Heart left ventricle (tissue), 16 donors: ENCODE measurements around the gene UNKL. TPM values are rescaled to one million over a fixed set of nuclear protein-coding genes. Genes with fewer than 3 reads are reported as not detected.
A peak's percentile ranks its signal among the peaks of the same experiment; 100 is the strongest.

Source experiments
- ATAC-seq, 4 donors: fragments of 200-7000 bp; cut with Tn5 transposase; one replicate each; pipeline ENCODE4 v1.9.1; 2020 to 2022; ENCODE audit warnings: moderate library complexity in 4 of 4, mild to moderate bottlenecking in 3 of 4, moderate number of reproducible peaks in 1 of 4
- DNase-seq, 5 donors: peaks; one replicate each; pipeline ENCODE4 v3.0.0-alpha.2; 2020
- H3K27ac ChIP-seq, 12 donors: fragments of 200-600 bp; sonication (generic) in 4 of 12; one replicate each; pipeline versions ENCODE4 v1.5.0 to v1.8.0; 2016 to 2022; ENCODE audit warnings: mild to moderate bottlenecking in 2 of 12
- H3K27me3 ChIP-seq, 9 donors: fragments of 200-600 bp; sonication (generic) in 2 of 9; one replicate each; pipeline versions ENCODE4 v1.5.1 to v1.8.0; 2016 to 2022; ENCODE audit warnings: mild to moderate bottlenecking in 3 of 9
- H3K36me3 ChIP-seq, 9 donors: fragments of 200-600 bp; sonication (generic) in 2 of 9; one replicate each; pipeline versions ENCODE4 v1.5.0 to v1.8.0; 2018 to 2022; ENCODE audit warnings: mild to moderate bottlenecking in 2 of 9
- H3K4me1 ChIP-seq, 12 donors: fragments of 200-600 bp; sonication (generic) in 4 of 12; one replicate each; pipeline versions ENCODE4 v1.5.0 to v1.8.0; 2016 to 2022; ENCODE audit warnings: mild to moderate bottlenecking in 3 of 12
- H3K4me3 ChIP-seq, 12 donors: fragments of 200-600 bp; sonication (generic) in 4 of 12; one replicate each; pipeline versions ENCODE4 v1.5.0 to v1.8.0; 2017 to 2022; ENCODE audit warnings: mild to moderate bottlenecking in 9 of 12, moderate library complexity in 4 of 12
- H3K9me3 ChIP-seq, 12 donors: fragments of 200-600 bp; sonication (generic) in 4 of 12; one replicate each; pipeline versions ENCODE4 v1.5.0 to v1.8.0; 2016 to 2022; ENCODE audit warnings: mild to moderate bottlenecking in 1 of 12
- CTCF ChIP-seq, 12 donors: fragments of 200-600 bp; sonication (generic) in 4 of 12; IDR thresholded peaks; one replicate each; pipeline versions ENCODE4 v1.5.0 to v1.8.0; 2018 to 2022; ENCODE audit warnings: antibody characterized with exemption in 12 of 12, mild to moderate bottlenecking in 5 of 12
- POLR2A ChIP-seq, 2 donors: fragments of 450-650 bp; IDR thresholded peaks; one replicate each; pipeline ENCODE4 v1.6.1; 2017; ENCODE audit warnings: antibody characterized with exemption in 2 of 2, mild to moderate bottlenecking in 2 of 2, moderate library complexity in 2 of 2
- WGBS, 4 donors: extraction: QIAGEN DNeasy Blood & Tissue Kit in 2 of 4; methylation state at CpG; one replicate each; pipeline versions ENCODE4 v1.1.5 to v1.1.7; 2013 to 2018; 5-methylcytosine and 5-hydroxymethylcytosine counted together
- intact Hi-C, 10 donors: fragments of 100-400 bp; cut with DNase I; formaldehyde crosslinking; loops; one replicate each; pipeline versions ENCODE4 v1.11.1 to v1.14.2; 2022
- polyA plus RNA-seq, 2 donors: library from polyadenylated mRNA; stranded (reverse); fragments of 200-250 nt; gene quantifications; one replicate each; pipeline ENCODE4 v1.2.3, GENCODE V29; 2013
- total RNA-seq, 9 donors: library from RNA; depleted of rRNA in 2 of 9; stranded (reverse); fragments of >200 nt in 2 of 9; fragmentation: NEBNext Ultra II Directional in 3 of 9; extraction: Animal tissue kit (Norgen Biotek cat#: 25700) in 3 of 9; gene quantifications; one replicate each; pipeline versions ENCODE4 v1.1.0 to v1.2.4, GENCODE V29; 2016 to 2023
- donor health status: ischemic (EF 13 %, LVEDD 7.1; RV severe dilation, severe dysfunction).
- donor health status: healthy with polysubstance abuse.
- donor health status: DM: no; HTN: yes; CAD: no.
- donor health status: DM: no; HTN: no; CAD: no.
- donor health status: ischemic (EF 25% LVEDD 6.9; RV normal size, moderate dysfunction).
- donor health status: ischemic (EF 25% LVEDD 5.7; RV mildly dilated, moderate dysfunction).
- donor health status: healthy.
- donor health status: DM: yes; HTN: yes; CAD: no.
- donor health status: ischemic (EF 35%, LVEDD 5.7; RV mildly dilated, moderate dysfunction).
- donor health status: nonischemic (EF 11% LVEDD 7.7; RV severe dilation, severe dysfunction).
- donor health status: DM: yes; HTN: yes; CAD: no.
- donor health status: PGD.
- donor health status: ischemic (EF 29% LVEDD 5.4; RV normal size, mild dysfunction).
- donor health status: nonischemic (EF 23%, LVEDD 6.1; RV moderate dilation, normal function).

The UNKL gene
- total and polyA plus RNA-seq, 11 donors = 4.3 to 18.3 (median 9.2) TPM

- TF ChIP-seq POLR2A (IDR thresholded peaks at IDR 0.05) (no peak), CTCF (IDR thresholded peaks at IDR 0.05) (no peak)
- Histone ChIP-seq H3K36me3 (no peaks in the 10 kb centered on the region), H3K27ac (no peak overlapping the region), H3K4me1 (peaks cover 0 to 11% (median 0%) of the 10 kb centered on the region in 12 donors), H3K4me3 (no peak overlapping the region), H3K27me3 (no peaks in the 10 kb centered on the region), H3K9me3 (no peaks in the 10 kb centered on the region)
- ATAC-seq = no peak
- intact Hi-C loops = no loop called here
- no peak for DNase-seq
- 81 to 87% (median 85%) methylated on average over 23 to 32 of the region's 32 CpGs for WGBS, 4 donors
These were observed 21.6 kb upstream of the UNKL start for GRCh38 chr16:1435921-1436697.

- 93 to 96% (median 95%) methylated on average over 36 to 40 of the region's 40 CpGs for WGBS, 4 donors
- Histone ChIP-seq H3K27ac (no peak overlapping the region), H3K9me3 (no peaks in the 10 kb centered on the region), H3K36me3 (no peaks in the 10 kb centered on the region), H3K27me3 (no peaks in the 10 kb centered on the region), H3K4me3 (no peak overlapping the region), H3K4me1 (peaks cover 0 to 15% (median 0%) of the 10 kb centered on the region in 12 donors)
- no peak for TF ChIP-seq CTCF (IDR thresholded peaks at IDR 0.05)
- intact Hi-C loops = no loop called here
- ATAC-seq (no peak), DNase-seq (no peak)
These were observed 20.4 kb upstream of the UNKL start for GRCh38 chr16:1434644-1435592.

GRCh38 chr16:1433756-1434155, 19.3 kb upstream of the UNKL start:
- Histone ChIP-seq H3K4me3 (peak overlapping the region in 5 of 12 donors; percentile 43 to 57 (median 48)), H3K4me1 (peaks cover 0 to 16% (median 0%) of the 10 kb centered on the region in 12 donors), H3K27me3 (no peaks in the 10 kb centered on the region), H3K27ac (no peak overlapping the region), H3K36me3 (no peaks in the 10 kb centered on the region), H3K9me3 (no peaks in the 10 kb centered on the region)
- DNase-seq (no peak), ATAC-seq (no peak)
- 71 to 88% (median 76%) methylated on average over 3 to 22 of the region's 22 CpGs for WGBS, 4 donors
- intact Hi-C loops = no loop called here
- TF ChIP-seq POLR2A (IDR thresholded peaks at IDR 0.05) (no peak), CTCF (IDR thresholded peaks at IDR 0.05) (no peak)

- ATAC-seq (no peak), DNase-seq (no peak)
- intact Hi-C loops = no loop called here
- Histone ChIP-seq H3K36me3 (no peaks in the 10 kb centered on the region), H3K27me3 (no peaks in the 10 kb centered on the region), H3K9me3 (no peaks in the 10 kb centered on the region), H3K4me1 (peaks cover 0 to 21% (median 1%) of the 10 kb centered on the region in 12 donors), H3K27ac (peak overlapping the region in 8 of 12 donors; percentile 61 to 85 (median 78)), H3K4me3 (peak overlapping the region; percentile 21 to 57 (median 45))
- TF ChIP-seq CTCF (IDR thresholded peaks at IDR 0.05) (no peak), POLR2A (IDR thresholded peaks at IDR 0.05) (no peak)
- 36 to 80% (median 75%) methylated on average over 14 of the region's 14 CpGs; no CpG with 5 or more reads in 1 of the 4 donors for WGBS, 4 donors
These were observed 18.7 kb upstream of the UNKL start for GRCh38 chr16:1433263-1433560.
